Kidney tubule cell (primary cell): ENCODE data around the gene CHRM3.

Experiments
- DNase-seq: peaks from one replicate; pipeline ENCODE4 v3.0.0-alpha.2; 2018; ENCODE audit warnings: low spot score

Gene CHRM3

DNA sequence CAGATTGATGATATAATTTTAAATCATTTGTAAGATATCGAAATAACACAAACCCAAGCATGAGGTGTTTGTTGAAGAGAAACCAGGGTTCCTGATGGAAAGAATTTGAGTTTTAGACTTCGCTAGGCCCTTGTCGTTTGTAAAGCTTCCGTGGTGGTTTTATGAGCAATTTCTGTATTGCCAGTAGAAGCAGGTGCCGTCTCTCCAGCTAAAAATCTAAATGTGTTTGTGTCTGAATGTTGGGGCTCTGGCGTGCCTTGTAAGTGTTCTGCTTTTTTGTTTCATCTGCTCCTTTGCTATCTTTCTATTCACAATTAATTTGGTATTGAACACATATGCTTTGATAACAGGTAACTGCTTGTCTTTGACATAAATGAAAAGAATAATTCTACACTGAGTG is 27.5 kb downstream of the CHRM3 start:
- DNase-seq = no peak

GRCh38 chr1:239417221-239417620 is 30.9 kb downstream of the CHRM3 start:
- DNase-seq = no peak

DNA sequence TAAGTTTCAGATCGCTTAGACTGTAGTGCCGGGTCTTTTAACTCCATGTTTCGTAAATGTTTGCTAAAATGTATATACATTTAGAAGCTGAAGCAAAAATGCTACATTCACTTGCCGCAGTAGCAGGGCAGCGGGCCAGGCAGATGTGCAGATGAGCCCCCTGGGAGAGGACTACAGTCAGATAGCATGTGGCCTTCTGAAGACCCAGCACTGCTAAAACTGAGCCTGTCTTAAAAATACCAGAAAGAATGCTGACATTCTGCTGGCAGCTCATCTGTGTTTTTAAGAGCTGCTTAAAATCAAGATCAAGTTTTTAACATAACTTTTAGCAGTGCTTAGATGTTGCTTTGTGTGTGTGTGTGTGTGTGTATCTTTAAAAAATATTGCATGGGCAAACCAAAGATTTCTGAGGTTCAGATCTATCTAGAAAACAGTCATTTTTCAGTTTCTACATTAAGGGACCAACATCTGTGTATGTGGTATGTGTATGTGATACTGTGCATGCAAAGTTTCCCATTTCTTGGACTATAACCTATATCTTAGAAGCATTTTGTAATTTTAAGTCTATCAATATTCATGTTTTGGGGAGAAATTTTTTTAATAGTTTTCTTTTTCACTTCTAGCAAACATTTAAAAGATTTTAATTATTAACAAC is 31.7 kb downstream of the CHRM3 start:
- DNase-seq = no peak

GRCh38 chr1:239418681-239419080 is 32.3 kb downstream of the CHRM3 start:
- no peak for DNase-seq

GRCh38 chr1:239421811-239422210 is 35.4 kb downstream of the CHRM3 start:
- no peak for DNase-seq

DNA sequence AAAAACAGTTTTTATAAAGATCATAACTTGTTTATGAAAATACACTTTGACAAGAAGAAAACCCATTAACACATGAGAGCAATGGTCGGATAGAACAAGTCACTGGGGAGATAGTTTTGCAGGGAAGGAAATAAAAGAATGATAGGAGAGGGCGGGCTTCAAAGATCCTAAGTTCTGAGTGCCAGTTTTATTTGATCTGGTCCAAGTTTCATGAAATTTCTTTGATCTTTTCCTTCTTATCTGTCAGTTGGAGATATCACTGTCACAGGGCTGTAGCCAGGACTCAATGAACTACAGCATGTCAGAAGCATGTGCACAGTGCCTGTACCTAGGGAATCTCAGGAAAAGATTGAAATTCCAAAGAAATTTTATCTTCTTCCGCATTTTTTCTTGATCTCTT is 36.5 kb downstream of the CHRM3 start:
- DNase-seq = no peak

- DNase-seq = no peak
Observed at GRCh38 chr1:239426821-239427475, 40.6 kb downstream of the CHRM3 start.

GRCh38 chr1:239427712-239428111 is 41.3 kb downstream of the CHRM3 start:
- no peak for DNase-seq

GRCh38 chr1:239428120-239428710 is 41.8 kb downstream of the CHRM3 start:
- DNase-seq = no peak

GRCh38 chr1:239429163-239429562 is 42.8 kb downstream of the CHRM3 start:
- no peak for DNase-seq

DNA sequence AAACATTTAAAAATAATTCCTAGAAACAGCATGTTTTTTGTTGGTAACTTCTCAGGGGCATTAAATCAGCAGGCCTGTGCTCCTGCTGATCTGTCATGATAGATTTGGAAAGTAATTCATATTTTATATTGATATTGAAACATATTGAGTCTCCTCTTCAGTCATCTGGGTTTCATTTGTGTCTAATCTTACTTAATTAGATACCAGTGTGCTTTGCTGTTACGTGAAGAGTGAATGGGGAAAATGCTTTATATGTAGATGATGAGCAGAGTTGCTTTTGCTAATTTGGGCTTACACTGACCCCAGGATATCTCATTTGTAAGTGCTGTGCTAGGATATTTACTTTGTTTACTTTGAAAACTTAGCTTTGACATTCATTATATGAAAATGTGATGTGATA is 45.9 kb downstream of the CHRM3 start:
- DNase-seq = no peak

GRCh38 chr1:239434181-239434580 is 47.8 kb downstream of the CHRM3 start:
- no peak for DNase-seq
